Measurements from ENCODE around the gene HTR5A.

Gene HTR5A

DNA sequence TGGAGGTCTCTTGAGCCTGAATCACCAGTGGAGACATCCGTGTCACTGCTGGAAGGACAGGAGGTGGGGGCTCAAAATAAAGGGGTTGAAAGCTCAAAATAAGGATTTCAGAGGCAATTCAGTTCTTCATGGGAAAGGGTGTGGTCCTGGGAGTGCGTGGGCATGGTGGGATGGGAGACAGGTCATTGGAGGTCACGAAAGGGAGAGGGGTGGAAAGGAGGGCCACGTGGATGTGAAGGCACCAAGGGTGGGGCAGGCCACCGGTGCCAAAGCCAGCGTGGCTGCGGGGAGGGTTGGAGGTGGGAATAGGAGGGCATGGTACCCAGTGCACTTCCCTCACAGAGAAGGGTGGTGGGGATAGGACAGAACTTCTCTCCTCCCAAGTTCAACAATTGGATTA is 59.7 kb downstream of the HTR5A start:
- no peak for ATAC-seq
- no peak for TF ChIP-seq ARNTL (CRISPR knock-in tag; IDR thresholded peaks at IDR 0.05; ENCODE audit: borderline replicate concordance, low read depth)
- TF ChIP-seq RARB (CRISPR knock-in tag; IDR thresholded peaks at IDR 0.05) = no peak
- no peak for TF ChIP-seq CSDC2 (CRISPR knock-in tag; IDR thresholded peaks at IDR 0.05)
- TF ChIP-seq PPARA (CRISPR knock-in tag; IDR thresholded peaks at IDR 0.05; ENCODE audit: borderline replicate concordance) = no peak
- TF ChIP-seq ZNF565 (CRISPR knock-in tag; conservative IDR thresholded peaks at IDR 0.05; ENCODE audit: low read depth) = no peak
- TF ChIP-seq SNAI2 (CRISPR knock-in tag; IDR thresholded peaks at IDR 0.05) = no peak
- no peak for TF ChIP-seq TOX (CRISPR knock-in tag; IDR thresholded peaks at IDR 0.05; ENCODE audit: borderline replicate concordance)
- TF ChIP-seq TCF4 (CRISPR knock-in tag; IDR thresholded peaks at IDR 0.05; ENCODE audit: borderline replicate concordance) = no peak
- no peak for TF ChIP-seq ESRRG (CRISPR knock-in tag; IDR thresholded peaks at IDR 0.05)
- TF ChIP-seq BACH2 (CRISPR knock-in tag; IDR thresholded peaks at IDR 0.05; ENCODE audit: borderline replicate concordance) = no peak
- TF ChIP-seq ZFP30 (CRISPR knock-in tag; IDR thresholded peaks at IDR 0.05) = no peak
- TF ChIP-seq, protein P1, sequence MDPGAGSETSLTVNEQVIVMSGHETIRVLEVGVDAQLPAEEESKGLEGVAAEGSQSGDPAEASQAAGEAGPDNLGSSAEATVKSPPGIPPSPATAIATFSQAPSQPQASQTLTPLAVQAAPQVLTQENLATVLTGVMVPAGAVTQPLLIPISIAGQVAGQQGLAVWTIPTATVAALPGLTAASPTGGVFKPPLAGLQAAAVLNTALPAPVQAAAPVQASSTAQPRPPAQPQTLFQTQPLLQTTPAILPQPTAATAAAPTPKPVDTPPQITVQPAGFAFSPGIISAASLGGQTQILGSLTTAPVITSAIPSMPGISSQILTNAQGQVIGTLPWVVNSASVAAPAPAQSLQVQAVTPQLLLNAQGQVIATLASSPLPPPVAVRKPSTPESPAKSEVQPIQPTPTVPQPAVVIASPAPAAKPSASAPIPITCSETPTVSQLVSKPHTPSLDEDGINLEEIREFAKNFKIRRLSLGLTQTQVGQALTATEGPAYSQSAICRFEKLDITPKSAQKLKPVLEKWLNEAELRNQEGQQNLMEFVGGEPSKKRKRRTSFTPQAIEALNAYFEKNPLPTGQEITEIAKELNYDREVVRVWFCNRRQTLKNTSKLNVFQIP (CRISPR knock-in tag; IDR thresholded peaks at IDR 0.05; ENCODE audit: borderline replicate concordance, low read depth) = no peak

DNA sequence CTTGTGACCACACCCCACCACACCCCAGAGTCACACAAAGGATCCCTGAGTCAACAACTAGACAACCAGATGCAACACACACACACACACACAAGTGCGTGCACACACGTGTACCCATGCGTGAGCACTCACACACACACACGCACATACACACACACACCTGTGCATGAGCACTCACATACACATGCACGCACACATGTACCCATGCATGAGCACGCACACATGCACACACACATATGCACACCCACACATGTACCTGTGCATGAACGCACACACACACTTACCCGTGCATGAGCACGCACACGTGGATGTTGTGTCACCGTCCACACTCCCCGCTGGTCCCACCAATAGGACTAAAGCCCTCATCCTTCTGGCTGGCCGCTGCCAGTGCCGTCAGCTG is 60.4 kb downstream of the HTR5A start:
- no peak for ATAC-seq
- TF ChIP-seq, protein P2, sequence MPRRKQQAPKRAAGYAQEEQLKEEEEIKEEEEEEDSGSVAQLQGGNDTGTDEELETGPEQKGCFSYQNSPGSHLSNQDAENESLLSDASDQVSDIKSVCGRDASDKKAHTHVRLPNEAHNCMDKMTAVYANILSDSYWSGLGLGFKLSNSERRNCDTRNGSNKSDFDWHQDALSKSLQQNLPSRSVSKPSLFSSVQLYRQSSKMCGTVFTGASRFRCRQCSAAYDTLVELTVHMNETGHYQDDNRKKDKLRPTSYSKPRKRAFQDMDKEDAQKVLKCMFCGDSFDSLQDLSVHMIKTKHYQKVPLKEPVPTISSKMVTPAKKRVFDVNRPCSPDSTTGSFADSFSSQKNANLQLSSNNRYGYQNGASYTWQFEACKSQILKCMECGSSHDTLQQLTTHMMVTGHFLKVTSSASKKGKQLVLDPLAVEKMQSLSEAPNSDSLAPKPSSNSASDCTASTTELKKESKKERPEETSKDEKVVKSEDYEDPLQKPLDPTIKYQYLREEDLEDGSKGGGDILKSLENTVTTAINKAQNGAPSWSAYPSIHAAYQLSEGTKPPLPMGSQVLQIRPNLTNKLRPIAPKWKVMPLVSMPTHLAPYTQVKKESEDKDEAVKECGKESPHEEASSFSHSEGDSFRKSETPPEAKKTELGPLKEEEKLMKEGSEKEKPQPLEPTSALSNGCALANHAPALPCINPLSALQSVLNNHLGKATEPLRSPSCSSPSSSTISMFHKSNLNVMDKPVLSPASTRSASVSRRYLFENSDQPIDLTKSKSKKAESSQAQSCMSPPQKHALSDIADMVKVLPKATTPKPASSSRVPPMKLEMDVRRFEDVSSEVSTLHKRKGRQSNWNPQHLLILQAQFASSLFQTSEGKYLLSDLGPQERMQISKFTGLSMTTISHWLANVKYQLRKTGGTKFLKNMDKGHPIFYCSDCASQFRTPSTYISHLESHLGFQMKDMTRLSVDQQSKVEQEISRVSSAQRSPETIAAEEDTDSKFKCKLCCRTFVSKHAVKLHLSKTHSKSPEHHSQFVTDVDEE (CRISPR knock-in tag; IDR thresholded peaks at IDR 0.05) = no peak
- TF ChIP-seq ISL1 (CRISPR knock-in tag; IDR thresholded peaks at IDR 0.05) (no peak), ESRRG (CRISPR knock-in tag; IDR thresholded peaks at IDR 0.05) (no peak), ZC3H10 (CRISPR knock-in tag; IDR thresholded peaks at IDR 0.05) (no peak), PPARA (CRISPR knock-in tag; IDR thresholded peaks at IDR 0.05; ENCODE audit: borderline replicate concordance) (no peak), ZNF70 (CRISPR knock-in tag; IDR thresholded peaks at IDR 0.05) (no peak), ZNF565 (CRISPR knock-in tag; conservative IDR thresholded peaks at IDR 0.05; ENCODE audit: low read depth) (no peak), ZFP30 (CRISPR knock-in tag; IDR thresholded peaks at IDR 0.05) (no peak), TCF4 (CRISPR knock-in tag; IDR thresholded peaks at IDR 0.05; ENCODE audit: borderline replicate concordance) (no peak), ZFP3 (CRISPR knock-in tag; IDR thresholded peaks at IDR 0.05) (no peak), SNAI2 (CRISPR knock-in tag; IDR thresholded peaks at IDR 0.05) (no peak), CSDC2 (CRISPR knock-in tag; IDR thresholded peaks at IDR 0.05) (no peak), BACH2 (CRISPR knock-in tag; IDR thresholded peaks at IDR 0.05; ENCODE audit: borderline replicate concordance) (no peak), GLIS3 (CRISPR knock-in tag; IDR thresholded peaks at IDR 0.05) (no peak), TOX (CRISPR knock-in tag; IDR thresholded peaks at IDR 0.05; ENCODE audit: borderline replicate concordance) (no peak), ZNF8 (CRISPR knock-in tag; IDR thresholded peaks at IDR 0.05) (no peak), ARNTL (CRISPR knock-in tag; IDR thresholded peaks at IDR 0.05; ENCODE audit: borderline replicate concordance, low read depth) (no peak)
- TF ChIP-seq, protein P3, sequence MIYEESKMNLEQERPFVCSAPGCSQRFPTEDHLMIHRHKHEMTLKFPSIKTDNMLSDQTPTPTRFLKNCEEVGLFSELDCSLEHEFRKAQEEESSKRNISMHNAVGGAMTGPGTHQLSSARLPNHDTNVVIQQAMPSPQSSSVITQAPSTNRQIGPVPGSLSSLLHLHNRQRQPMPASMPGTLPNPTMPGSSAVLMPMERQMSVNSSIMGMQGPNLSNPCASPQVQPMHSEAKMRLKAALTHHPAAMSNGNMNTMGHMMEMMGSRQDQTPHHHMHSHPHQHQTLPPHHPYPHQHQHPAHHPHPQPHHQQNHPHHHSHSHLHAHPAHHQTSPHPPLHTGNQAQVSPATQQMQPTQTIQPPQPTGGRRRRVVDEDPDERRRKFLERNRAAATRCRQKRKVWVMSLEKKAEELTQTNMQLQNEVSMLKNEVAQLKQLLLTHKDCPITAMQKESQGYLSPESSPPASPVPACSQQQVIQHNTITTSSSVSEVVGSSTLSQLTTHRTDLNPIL (CRISPR knock-in tag; IDR thresholded peaks at IDR 0.05; ENCODE audit: low read depth) = no peak
- TF ChIP-seq, protein P4, sequence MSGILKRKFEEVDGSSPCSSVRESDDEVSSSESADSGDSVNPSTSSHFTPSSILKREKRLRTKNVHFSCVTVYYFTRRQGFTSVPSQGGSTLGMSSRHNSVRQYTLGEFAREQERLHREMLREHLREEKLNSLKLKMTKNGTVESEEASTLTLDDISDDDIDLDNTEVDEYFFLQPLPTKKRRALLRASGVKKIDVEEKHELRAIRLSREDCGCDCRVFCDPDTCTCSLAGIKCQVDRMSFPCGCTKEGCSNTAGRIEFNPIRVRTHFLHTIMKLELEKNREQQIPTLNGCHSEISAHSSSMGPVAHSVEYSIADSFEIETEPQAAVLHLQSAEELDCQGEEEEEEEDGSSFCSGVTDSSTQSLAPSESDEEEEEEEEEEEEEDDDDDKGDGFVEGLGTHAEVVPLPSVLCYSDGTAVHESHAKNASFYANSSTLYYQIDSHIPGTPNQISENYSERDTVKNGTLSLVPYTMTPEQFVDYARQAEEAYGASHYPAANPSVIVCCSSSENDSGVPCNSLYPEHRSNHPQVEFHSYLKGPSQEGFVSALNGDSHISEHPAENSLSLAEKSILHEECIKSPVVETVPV (CRISPR knock-in tag; IDR thresholded peaks at IDR 0.05) = no peak
- TF ChIP-seq, protein P5, sequence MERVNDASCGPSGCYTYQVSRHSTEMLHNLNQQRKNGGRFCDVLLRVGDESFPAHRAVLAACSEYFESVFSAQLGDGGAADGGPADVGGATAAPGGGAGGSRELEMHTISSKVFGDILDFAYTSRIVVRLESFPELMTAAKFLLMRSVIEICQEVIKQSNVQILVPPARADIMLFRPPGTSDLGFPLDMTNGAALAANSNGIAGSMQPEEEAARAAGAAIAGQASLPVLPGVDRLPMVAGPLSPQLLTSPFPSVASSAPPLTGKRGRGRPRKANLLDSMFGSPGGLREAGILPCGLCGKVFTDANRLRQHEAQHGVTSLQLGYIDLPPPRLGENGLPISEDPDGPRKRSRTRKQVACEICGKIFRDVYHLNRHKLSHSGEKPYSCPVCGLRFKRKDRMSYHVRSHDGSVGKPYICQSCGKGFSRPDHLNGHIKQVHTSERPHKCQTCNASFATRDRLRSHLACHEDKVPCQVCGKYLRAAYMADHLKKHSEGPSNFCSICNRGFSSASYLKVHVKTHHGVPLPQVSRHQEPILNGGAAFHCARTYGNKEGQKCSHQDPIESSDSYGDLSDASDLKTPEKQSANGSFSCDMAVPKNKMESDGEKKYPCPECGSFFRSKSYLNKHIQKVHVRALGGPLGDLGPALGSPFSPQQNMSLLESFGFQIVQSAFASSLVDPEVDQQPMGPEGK (CRISPR knock-in tag; IDR thresholded peaks at IDR 0.05; ENCODE audit: borderline replicate concordance) = no peak

All from SK-N-SH treated with all-trans-retinoic acid at 6 μM for 48 hours (cell line).